NCI-H748 treated with DMSO at 0.1 percent for 48 hours (cell line): ENCODE results near the gene MLEC.

Experiments used
- DNase-seq: peaks from one replicate; lab custom pipeline; 2025; lab: John Stamatoyannopoulos, UW

Gene MLEC

DNA sequence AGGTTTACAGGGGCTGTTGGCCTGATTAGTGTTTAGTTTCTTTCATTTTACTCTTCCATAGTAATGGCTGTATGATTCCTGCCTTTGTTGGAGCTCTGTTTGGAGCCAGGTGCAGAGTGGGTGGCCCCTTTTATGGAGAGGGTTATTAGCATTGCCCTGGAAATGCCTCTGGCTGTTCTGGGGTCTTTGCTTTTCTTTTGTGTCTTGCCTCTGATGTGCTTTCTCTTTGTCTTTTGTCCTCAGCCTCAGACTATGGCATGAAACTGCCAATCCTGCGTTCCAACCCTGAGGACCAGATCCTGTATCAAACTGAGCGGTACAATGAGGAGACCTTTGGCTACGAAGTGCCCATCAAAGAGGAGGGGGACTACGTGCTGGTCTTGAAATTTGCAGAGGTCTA, 6.9 kb downstream of the MLEC start:
- DNase-seq: no peak

DNA sequence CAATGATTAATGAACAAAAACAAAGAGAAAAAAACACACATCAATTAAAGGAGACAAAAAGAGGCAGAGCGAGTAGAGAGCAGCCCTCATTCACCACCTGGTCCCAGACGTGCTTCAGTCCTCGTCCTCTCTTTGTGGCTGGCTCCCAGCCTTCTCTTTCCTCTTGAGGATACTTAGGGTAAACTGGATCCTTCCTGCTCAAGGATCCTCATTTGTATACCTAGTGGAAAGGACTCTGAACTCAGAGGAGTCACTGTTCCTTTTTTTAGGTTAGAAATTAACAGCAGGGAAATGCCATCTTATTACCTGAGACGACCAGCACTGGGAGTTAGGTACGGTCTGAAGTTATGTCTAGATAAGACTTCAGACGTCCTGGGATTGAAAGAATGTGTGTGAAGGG, 9.7 kb downstream of the MLEC start:
- DNase-seq: no peak

DNA sequence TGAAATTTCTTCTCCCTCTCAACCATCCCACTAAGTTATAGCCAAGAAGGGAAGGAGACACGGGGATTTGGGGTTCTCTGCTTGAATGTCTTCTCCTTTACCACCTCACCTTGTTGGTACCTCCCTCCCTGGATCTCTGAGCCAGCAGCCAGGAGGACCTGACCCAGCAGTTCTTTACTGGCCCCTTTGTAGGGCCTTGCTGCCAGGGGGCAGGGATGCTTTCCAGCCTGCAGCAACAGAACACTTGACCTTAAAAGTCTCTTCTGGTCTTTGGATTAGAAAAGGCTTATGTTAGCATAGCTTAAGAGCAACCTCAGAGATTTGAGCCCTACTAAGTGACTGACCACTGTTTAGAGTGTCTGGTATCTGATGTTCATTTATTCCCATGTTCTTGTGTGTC, 10.4 kb downstream of the MLEC start:
- no peak for DNase-seq

DNA sequence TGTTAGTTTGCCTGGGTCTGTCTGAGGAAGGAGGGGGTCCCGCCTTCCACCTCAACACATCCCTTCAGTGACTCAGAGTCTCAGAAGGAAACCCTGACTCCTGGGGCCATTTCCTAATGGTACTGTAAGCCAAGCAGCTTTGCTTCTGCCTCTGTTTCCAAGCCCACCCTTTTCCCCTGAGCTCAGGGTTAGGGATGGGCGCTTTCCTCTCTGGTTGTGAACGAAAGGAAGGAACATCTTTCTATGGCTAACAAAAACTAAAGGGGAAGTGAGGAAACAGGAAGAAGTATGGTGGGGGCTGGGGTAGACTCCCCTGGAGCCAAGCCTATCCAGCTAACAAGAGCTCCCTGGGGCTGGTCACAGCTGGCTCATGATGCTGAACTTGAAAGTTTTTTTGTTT, 11.7 kb downstream of the MLEC start:
- no peak for DNase-seq

DNA sequence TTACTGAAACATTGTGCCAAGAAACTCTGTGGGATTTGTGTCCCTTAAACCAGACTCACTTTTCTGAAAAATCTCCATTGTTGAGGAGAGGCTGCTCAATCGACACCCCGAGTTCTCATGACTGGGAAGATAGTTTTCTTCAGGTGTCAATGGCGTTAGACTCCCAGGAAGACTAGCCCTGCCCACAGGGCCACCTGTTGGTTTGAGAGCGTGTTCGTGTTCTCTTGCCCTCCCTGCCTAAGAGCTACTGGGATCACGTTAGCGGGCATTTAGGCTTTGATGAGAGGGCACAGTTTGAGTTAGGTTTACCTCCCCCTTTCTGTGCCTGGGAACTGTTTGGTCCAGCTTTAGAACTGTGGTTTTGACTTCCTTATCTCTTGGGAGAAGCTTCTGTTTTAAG, 12.6 kb downstream of the MLEC start:
- no peak for DNase-seq

DNA sequence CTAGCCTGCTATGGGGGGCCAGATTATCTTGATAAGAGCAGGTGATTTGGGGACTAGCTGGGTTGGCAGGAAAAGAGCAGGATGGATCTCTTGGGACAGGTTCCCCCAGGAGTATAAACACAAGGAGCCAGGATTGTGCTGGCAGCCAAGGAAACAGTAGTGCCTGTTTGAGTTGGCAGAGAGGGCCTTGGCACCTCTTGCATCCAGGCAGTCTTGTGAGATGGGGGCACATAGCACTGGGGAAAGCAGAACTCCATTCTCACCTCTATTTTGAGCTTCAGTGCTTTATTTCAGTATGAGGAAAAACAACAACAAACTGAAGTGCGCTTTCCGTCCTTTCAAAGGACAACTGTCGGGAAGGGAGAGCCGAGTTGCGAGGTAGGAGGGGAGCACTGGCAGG, 13.9 kb downstream of the MLEC start:
- no peak for DNase-seq

DNA sequence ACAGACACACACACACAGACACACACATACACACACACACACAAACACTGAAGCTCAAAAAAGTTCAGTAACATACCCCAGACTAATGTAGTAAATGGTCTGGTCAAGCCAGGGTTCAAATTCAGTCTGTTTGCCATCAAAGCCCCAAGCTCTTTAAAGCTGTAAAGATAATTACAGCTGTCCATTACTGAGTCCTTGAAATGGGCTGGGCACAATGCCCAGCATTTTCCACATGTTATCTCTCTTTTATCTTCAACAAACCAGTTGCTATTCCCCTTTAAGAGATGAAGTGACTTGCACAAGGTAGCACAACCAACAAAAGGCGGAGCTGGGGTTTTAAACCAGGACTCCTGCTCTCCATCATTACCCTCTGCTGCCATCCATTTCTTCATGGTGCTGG, 15.7 kb downstream of the MLEC start:
- no peak for DNase-seq

DNA sequence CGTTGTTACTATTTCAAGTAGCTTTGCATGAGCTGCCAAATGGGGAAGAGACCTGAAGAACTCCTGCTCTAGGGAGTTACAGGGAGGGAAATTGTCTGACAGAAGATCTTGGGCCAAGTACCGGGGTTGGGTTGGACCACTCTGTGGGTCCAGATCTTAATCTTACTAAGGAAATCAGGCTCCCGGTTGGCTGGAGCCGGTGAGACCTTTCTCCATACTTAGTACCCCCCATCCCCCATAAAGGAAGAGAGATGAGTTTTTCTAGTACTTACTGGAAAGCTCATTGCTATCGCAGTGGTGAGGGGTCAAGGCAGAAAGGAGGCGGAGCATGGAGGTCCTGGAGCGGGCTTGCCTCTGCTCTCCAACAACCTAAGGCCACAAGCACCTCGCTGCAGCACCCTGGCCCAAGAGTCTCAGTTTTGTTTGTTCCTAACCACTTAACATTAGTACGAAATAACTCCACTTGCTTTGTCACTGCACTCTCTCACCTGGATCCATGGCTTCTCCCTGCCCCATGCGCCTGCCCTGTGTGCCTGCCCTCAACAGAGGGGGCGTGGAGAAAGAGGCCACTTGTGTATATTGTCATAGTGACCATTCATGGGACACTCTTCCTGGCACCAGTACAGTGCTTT, 16.5 kb downstream of the MLEC start:
- DNase-seq: no peak

DNA sequence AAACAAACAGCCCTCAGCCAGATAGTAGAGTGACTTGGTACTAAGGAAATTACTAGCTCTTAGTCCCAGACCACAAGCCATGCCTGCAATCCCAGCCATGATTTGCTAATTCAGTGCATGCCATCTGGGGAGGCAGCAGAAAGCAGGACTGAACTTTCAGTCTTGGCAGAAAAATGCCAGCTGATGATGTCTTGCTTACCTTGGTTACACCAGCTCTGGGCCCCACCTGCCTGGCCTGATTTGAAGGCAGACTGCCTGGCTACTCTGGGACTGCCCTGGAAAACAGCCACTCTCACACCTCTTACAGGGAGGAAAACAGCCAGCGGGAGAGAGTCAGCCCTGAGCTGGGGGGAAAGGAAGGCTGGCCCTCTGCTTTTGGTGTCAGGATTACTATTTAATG, 18.7 kb downstream of the MLEC start:
- DNase-seq: no peak

DNA sequence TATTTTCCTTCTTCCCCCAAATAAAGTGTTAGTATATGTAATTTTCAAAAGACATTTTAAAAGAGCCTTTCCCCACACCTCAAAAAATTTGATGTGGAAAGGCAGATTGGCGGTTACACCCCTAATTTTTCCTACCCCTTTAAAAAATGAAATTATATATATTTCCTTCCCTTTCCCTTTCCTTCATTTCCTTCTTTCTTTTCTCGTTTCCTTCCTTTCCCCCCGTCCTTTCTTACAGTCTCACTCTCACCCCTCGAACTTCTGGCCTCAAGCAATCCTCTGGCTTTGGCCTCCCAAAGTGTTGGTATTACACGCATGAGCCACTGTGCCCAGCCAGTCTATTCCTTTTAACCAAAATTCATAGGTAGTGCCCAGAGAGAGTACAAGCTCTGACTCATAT, 19.1 kb downstream of the MLEC start:
- DNase-seq: no peak

DNA sequence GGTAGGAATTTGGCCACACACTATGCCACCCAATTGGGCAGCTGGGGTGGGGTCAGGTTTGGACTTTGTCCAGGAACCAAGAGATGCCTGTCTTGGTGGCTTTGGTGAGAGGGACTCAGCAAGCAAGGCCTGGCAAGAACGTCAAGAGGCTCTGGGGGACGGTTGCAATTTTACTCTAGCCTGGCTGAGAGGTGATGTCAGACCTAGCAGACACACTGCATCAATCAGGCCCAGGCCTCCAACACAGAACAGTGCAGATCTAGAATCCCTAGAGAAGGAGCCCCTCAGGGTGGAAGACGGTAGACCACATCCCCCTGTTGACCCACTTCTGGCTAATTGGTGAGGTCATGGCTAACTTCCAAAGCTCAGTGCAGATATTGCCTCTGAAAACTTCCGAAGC, 21.7 kb downstream of the MLEC start:
- no peak for DNase-seq

DNA sequence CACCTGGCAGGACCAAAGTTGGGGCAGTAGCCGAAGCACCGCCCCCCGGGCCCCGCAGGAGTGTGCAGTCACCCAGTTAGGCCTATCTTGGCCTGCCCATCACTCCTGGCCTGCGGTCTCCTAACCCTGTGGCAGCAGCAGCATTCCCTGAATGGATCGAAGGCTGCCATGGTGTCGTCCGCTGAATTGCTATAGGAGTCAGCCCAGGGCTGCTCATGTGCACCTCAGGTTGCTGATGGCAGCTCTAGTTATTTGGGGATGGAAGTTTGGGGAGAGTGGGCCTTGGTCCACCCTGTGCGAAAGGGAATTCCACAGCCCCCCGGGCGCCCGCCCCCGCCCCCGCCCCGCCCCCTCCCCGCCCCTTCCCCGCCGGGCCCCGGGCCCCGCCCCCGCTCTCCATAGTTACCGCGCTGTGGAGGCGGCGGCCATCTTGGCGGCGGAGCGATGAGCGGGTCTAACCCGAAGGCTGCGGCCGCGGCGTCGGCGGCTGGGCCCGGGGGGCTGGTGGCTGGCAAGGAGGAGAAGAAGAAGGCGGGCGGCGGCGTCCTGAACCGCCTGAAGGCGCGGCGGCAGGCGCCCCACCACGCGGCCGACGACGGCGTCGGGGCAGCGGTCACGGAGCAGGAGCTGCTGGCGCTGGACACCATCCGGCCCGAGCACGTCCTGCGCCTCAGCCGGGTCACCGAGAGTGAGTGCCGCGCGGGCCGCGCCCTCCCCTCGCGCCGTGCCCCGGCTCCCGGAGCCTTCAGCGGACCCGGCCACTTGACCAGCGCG, 23.3 kb downstream of the MLEC start, which contains the start of gene UNC119B:
TSS of gene UNC119B (plus strand) at position 428 of the 774 bp plus-strand sequence. CDS start at position 445, 17 bp downstream.
- DNase-seq: no peak

DNA sequence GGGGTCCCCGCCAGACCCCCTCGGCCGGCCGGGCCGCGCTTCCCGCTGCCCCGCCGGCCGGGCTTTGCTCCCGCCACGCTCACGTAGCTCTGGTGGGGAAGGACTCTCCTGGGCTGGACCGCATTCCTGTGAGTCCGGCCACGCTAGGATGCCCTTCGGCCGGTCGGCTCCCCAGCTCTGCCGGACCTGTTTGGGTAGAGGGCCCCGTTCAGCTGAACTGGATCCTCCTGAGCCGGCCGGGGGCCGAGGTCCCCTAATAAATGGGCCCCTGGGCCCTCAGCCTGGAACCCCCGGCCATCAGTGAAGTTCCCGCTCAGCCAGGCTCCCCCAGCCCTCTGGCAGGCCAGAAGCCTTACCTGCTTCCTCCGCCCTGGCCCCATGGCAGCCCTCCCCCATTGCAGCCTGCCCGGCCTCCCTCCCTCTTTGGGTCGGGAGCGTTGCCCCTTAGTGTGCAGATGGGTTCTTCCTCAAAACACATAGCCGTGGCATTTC, 23.9 kb downstream of the MLEC start:
- no peak for DNase-seq

DNA sequence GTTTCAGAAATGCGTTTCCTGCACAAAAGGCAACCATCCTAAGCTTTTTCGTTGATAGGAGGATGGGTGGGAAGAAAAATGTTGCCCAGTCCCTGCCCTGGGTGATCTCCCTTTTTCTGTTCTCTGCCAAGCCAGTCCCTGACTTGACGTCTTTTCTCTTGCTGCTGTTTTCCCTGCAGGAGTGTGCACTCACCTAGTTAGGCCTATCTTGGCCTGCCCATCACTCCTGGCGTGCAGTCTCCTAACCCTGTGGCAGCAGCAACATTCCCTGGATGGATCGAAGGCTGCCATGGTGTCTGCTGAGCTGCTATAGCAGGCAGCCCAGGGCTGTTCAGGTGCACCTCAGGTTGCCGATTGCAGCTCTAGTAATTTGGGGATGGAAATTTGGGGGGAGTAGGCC, 24.5 kb downstream of the MLEC start:
- DNase-seq: no peak

DNA sequence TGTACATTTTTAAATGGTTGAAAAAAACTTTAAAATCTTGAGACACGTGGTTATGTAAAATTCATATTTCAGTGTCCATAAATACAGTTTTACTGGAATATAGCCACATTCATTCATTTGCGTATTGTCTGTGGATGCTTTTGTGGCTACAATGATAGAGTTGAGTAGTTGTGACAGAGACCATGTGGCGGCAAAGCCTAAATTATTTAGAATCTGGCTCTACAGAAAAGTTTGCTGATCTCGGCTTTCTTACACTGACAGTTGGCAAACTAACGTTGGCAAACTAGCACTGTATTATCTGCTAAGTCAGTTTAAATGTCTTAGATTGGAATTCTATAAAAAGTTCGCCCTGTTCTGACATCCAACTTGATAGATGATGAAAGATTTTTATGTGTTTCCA, 25.7 kb downstream of the MLEC start:
- DNase-seq: no peak

DNA sequence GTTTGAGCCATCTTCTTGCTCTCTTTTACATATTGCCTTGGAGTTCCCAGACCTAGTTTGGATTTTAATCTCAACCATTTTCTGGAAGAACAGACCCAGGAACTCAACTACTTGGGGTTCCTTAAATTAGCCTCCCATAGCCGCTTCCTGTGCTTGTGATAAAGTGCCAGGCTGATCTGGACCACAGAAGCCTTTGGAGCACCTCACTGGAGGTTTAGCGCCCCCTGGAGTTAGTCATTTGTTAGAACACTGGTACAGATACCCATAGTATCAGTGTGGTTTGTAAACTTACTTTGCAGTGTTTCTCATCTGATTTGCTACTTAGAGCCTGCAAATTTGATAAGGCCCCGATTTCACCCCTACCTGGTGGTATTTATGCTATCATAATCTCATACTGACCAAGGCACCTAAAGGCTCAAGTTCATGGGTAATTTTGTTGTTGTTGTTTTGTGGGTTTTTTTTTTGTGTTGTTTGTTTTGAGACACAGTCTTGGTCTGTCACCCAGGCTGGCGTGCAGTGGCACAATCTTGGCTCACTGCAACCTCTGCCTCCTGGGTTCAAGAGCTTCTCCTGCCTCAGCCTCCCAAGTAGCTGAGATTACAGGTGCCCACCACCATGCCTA, 27.0 kb downstream of the MLEC start:
- peak; percentile 79 for DNase-seq

DNA sequence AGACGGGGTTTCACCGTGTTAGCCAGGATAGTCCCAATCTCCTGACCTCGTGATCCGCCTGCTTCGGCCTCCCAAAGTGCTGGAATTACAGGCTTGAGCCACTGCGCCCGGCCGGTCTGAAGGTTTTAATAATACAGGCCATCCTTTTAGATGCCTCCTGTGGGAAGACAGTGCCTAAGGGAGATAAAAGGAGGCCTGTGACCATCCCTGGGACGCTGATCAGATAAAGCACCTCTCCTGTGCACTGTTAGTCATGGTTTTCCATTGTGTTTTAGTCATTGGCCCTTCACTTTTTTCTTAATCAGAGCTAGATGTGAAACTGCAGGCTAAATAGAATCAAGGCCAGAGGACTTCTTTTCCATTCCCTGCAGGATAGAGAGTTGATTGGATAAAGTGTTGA, 31.1 kb downstream of the MLEC start:
- DNase-seq: no peak

DNA sequence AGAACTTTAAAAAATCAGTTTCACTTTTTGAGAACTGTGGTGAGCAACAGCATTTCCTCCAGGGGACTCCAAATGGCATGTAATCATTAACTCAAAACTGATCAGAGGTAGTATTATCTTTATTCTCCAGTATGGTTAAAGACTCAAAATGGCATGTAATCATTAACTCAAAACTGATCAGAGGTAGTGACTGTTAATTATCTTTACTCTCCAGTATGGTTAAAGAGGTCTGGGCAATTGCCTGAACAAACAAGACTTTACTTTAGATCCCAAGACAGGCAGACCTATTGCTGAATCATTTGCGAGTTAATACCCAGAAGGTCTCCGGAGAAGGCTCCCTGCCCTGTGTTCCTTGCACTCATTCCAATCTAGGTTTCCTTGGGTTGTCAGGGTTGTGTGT, 32.1 kb downstream of the MLEC start:
- DNase-seq: no peak

DNA sequence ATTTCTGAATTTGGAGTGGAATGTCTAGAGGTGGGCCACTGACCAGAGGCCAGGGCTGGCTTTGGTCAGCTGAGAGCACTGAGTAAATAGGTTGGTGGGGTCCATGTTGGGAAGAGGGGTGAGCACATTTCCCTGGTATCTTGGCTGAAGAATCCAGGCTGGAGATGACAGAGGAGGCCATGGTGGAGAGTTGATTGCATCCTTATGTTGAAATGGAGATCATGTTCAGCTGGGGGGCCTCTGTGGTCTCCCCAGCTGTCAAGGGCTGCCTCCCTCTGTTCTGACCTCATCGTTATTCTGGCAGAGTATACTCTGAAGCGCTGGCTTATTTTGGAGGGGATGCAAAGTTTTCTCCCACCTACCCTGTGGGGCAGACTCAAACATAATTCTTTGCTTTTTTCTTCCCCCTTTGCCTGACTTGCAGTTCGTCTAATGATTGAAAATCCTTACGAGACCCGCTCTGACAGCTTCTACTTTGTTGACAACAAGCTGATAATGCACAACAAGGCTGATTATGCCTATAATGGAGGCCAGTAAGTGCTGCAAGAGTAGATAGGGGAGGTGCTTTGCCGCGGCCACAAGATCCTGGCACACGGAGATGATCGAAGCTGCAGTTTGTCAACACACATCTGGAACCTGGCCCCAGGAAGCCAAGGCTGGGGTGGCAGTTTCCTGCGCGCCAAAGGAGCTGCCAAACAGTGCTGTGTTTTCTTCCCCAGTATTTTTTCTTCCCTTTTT, 32.7 kb downstream of the MLEC start:
- no peak for DNase-seq

DNA sequence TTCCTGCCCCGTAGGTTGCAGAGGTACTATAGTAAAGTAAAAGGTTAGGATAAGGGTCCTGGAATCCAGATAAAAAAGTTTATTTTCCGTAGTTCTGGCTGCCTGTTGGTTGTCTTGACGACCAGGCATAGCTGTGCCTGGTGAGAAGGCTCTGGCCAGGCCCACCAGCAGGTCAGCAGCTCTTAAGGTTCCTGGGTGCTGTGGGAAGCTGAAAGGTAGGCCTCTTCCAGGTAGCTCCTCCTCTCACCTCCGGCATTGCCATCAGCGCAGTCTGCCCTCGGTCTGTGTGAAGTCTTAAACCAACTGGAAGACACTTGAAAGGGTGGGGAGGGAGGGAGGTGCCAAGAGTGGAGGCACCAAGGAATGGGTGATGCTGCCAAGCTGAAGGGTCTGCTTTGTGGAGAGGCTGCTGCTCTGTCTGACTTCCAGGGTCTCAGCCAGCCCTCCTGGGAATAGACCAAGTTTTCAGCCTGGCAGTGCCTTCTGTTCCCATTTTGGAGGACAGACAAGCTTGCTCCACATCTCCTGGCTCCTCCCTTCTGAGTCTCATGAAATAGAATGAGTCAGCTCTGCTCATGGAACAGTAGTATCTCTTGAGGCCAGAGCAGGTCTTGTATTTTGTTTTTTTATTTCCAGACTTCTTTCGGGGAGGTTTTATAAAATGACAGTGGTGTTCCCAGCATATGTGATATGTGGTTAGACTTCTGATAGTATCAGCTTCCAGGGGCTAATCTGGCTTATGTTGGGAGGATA, 33.5 kb downstream of the MLEC start:
- DNase-seq: no peak

DNA sequence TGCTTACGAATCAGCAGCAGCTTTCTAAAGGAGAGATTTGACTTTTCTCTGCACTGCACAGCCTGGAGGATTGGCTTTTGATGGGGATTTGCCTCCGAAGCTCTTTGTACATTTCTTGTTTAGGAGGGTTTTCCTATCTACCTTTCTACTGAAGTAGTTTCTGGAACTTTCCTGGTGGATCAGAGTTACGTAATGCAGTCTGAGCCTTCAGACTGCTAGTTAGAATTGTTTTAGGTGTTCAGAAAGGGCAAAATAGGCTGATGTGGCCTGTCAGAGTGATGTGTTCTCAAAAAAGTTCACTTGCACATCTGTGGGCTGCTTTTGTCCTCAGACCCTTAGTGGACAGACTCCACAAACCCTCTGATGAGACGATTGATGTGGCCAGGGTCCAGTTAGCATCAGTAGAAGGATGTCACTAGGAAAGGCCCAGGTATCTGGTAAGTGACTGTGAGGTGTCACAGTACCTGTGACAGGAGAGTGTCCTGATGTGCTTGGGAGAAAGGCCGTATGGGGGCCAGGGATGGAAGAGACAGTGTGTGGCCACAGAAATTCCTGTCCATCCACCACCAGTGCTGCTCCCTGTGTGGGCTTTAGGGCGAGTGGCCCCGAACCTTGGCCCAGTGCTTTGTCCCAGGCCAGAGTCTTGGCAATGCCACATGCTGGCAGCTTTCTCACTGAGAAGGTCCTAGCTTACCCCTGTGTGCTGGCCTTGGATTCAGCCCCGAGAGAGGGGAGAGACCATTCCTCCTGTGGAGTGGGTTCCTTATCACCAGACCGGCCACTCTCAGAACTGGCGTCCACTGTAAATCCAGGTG, 34.2 kb downstream of the MLEC start:
- DNase-seq: no peak
